ENCODE measurements around the gene NFX1. TPM values are rescaled to one million over a fixed set of nuclear protein-coding genes. Genes with fewer than 3 reads are reported as not detected.
"Not testable (repeated sequence)": the region's sequence is repeated elsewhere in the genome, so short reads cannot be mapped to it uniquely, and the experiment has no call there.

The NFX1 gene
- total RNA-seq, 2 experiments from 2014 or later: 37.5 to 37.8 TPM

DNA sequence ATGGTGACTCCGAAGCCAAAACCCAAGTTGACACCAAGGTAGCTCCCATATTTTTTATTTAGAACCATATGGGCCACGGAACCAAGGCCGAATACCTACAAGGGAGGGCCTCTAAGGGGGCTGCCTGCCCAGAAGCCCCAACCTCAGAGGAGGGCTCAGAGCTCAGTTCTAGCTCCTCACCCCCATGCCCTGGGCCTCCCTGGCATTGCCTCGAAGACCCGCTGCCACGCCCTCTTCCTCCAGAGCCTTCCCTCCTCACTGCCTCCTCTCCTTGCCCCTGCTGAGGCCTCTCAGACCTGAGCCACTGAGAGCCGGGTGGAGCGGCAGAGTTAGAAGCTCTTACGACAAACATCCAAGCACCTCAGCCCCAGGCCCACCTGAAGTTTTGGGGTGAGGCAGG lies 96.7 kb downstream of the NFX1 start:
- H3K27me3 Mint-ChIP-seq; H3K36me3 Mint-ChIP-seq (ENCODE audit: low read depth); POLR2A ChIA-PET; H3K9me3 Mint-ChIP-seq; H3K4me1 Mint-ChIP-seq; H3K4me3 Mint-ChIP-seq; DNase-seq; H3K27ac Mint-ChIP-seq: not testable (repeated sequence)
- CTCF ChIA-PET: interaction anchor here (1.1 kb wide), 1 partner anchor 12 kb away, joined by 3 read pairs; no protein-coding TSS in a partner anchor

DNA sequence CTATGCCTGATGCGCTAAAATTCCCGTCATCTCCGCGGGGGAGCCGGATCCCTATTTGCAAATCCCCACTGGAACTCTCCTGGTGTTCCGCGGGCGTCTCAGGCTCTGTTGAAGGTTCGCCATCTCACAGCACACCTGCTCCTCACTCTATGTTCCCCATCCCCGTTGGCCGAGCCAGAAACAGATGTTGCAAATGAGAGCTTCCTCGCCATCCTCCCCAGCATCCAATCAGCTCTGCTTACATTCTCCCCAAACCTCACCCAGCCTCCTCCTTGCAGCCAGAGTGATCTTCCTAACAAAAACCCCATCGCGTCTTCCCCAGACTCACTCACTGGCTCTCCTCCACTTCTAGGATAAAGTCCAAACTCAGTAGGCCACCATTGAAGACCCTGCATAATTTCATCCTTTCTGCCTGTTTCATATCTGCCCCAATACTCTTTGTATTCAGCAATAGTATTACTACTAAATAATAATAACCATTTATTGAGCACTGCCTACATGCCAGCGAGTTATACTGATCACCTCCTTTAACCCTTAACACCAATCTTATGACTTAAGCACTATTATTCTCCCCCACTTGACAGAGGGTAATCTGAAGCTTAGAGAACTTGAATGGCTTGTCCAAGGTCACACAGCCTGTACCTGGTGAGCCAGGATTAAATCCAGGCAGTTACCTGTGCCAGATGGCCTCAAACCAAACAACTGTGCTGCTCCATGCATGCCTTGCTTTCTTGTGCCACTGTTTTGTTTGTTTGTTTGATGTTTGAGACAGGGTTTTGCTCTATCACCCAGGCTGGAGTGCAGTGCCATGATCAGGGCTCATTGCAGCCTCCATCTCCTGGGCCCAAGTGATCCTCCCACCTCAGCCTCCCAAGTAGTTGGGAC lies 98.0 kb downstream of the NFX1 start:
- no peak for DNase-seq
- POLR2A ChIA-PET: no interaction called here
- Mint-ChIP-seq H3K4me1 (no peaks in the 10 kb centered on the region), H3K27ac (no peak overlapping the region), H3K36me3 (ENCODE audit: low read depth) (no peaks in the 10 kb centered on the region), H3K4me3 (no peak overlapping the region), H3K9me3 (no peaks in the 10 kb centered on the region), H3K27me3 (no peaks in the 10 kb centered on the region)
- CTCF ChIA-PET: no interaction called here

DNA sequence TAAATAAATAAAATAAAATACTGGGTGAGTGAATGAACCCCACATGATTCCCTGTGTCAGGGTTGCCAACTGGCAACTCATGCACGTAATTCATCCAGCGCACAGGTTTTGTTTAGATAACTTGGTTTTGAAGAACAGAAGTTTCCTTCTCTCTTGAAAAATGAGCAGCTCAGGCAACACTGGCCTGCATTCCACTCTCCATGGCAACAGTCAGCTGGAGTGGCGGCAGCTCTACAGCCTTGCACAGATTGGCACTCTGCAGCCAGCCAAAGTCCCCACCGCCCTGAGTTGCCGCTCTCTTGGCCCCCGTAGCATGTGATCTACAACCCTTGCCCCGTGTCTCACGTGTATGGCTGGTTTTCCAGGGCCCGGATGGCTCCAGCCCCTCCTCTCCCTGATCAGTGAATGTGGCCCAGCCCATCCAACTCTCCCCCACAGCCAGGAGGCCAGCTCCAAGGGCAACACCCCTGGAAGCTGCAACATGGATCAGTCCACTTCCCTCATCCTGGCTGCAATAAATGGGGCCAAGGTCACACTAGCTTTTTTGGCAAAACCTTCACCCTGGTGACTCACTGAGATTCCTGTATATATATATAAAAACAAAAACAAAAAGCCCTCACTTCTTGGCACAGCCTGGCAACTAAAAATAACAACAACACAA lies 100.9 kb downstream of the NFX1 start:
- H3K36me3 Mint-ChIP-seq (ENCODE audit: low read depth); H3K27ac Mint-ChIP-seq; H3K9me3 Mint-ChIP-seq; POLR2A ChIA-PET; CTCF ChIA-PET; DNase-seq; H3K4me1 Mint-ChIP-seq; H3K4me3 Mint-ChIP-seq; H3K27me3 Mint-ChIP-seq: not testable (repeated sequence)

DNA sequence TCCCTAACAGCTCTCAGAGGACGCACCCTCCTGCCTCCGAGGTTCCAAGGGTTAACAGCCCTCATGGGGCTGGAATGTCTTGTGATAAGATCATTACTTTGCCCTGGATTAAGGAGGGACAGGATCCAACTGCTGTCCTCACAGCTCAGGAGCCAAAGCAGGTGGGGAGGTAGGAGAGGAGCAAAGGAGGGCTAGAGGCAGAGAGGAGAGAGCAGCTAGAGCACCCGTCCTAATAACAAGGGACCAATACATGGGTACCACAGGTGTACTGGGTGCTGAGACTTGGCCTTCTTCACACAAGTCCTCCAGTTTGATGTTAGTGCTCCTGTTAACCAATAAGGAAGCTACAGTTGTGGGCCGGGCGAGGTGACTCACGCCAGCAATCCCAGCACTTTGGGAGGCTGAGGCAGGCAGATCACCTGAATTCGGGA lies 102.3 kb downstream of the NFX1 start:
- not testable (repeated sequence) for H3K9me3 Mint-ChIP-seq

DNA sequence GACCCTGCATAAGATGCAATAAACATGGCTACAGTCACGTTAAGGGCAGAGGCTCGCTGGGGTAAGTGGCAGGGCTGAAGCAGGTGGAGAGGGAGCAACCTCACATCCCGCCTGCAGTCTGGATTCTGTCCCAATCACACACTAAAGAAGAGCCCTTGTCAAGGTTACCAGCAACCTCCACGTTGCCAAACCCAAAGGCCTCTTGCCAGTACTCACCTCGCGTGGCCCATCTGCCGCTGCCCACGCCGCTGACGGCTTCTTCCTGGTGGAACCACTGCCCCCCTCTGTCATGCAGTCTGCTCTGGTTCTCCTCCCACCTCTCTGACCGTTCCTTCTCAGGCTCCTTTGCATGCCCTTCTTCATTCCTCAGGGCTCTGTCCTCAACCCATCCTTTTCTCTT lies 103.3 kb downstream of the NFX1 start:
- Mint-ChIP-seq H3K4me3 (no peak overlapping the region), H3K27ac (no peak overlapping the region)
- POLR2A ChIA-PET: no interaction called here

More for the DNA sequence above, 102.3 kb downstream of the NFX1 start:
- DNase-seq; H3K4me3 Mint-ChIP-seq; H3K27ac Mint-ChIP-seq; H3K36me3 Mint-ChIP-seq (ENCODE audit: low read depth); H3K27me3 Mint-ChIP-seq; H3K4me1 Mint-ChIP-seq: not testable (repeated sequence)
- ChIA-PET POLR2A (interaction anchor here (1.0 kb wide), 1 partner anchor 127 kb away, joined by 3 read pairs; no protein-coding TSS in a partner anchor), CTCF (interaction anchor here (1.3 to 1.7 kb wide), 2 partner anchors 60 kb away, joined by 3 to 4 read pairs; no protein-coding TSS in a partner anchor)

DNA sequence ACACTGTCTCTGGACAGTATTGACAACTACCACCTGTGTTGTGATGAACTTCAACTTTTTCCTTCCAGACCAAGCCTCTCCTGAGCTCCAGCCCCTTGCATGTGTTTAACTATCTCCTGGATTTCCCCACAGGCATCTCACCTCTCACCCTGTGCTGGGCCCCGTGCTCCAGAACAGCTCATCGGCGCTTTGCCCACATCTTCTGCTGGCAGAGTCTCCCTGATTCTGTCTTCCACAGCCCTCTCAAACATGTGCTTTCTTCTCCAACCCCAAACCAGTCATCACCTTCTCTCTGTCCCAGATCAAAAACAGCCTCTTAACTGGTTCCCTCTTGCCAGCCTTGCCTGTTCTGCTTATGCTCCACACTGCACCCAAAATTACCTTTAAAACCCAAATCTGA lies 103.7 kb downstream of the NFX1 start:
- CTCF ChIA-PET: interaction anchor here (1.3 kb wide), 1 partner anchor 58 kb away, joined by 3 read pairs; no protein-coding TSS in a partner anchor
- H3K9me3 Mint-ChIP-seq: not testable (repeated sequence)

More for the DNA sequence above, 103.3 kb downstream of the NFX1 start:
- peaks cover 6% of the 10 kb centered on the region for H3K27me3 Mint-ChIP-seq
- no peaks in the 10 kb centered on the region for H3K4me1 Mint-ChIP-seq
- no peak for DNase-seq
- no peaks in the 10 kb centered on the region for H3K36me3 Mint-ChIP-seq (ENCODE audit: low read depth)
- CTCF ChIA-PET: interaction anchor here (1.3 to 1.7 kb wide), 2 partner anchors 59 to 60 kb away, joined by 3 to 4 read pairs; no protein-coding TSS in a partner anchor
- no peaks in the 10 kb centered on the region for H3K9me3 Mint-ChIP-seq

DNA sequence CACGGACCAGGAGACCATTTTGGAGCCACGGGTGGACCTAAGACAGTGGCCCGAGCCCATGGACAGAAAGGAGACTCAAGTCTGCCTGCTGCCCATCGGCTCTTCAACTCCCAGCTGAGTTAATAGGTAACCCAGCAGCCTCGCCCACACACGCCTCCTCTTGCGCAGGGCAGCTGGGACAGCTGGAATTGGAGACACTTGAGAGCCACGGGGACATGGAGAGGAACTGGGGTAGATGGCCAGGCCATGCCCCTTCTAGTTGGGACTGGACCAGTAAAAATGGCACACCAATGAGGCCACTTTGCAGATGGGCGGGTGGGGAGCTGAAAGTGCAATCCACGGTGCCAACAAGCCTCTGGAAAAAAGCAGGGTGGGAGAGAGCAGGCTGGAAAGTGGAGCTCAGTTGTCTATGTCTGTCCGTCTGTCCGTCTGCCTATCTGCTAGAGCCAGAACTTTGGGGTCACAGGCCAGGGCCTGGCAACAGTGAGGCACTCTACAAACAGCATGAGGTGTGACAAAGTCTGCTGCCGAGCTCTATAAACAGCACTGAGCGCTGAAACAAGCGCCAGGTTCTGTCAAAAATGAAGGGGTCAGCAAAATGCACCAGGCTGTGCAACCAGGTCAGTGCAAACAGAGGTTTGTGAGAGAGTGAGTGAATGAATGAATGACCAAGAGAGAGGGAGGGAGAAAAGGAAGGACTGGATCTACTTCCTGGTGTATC lies 105.0 kb downstream of the NFX1 start:
- H3K27ac Mint-ChIP-seq; H3K4me1 Mint-ChIP-seq; DNase-seq; CTCF ChIA-PET; H3K4me3 Mint-ChIP-seq; H3K9me3 Mint-ChIP-seq; POLR2A ChIA-PET; H3K36me3 Mint-ChIP-seq (ENCODE audit: low read depth): not testable (repeated sequence)
- H3K27me3 Mint-ChIP-seq: peaks cover 10% of the 10 kb centered on the region

More for the DNA sequence above, 103.7 kb downstream of the NFX1 start:
- DNase-seq; H3K27ac Mint-ChIP-seq; H3K36me3 Mint-ChIP-seq (ENCODE audit: low read depth); H3K4me1 Mint-ChIP-seq; H3K27me3 Mint-ChIP-seq; H3K4me3 Mint-ChIP-seq; POLR2A ChIA-PET: not testable (repeated sequence)

DNA sequence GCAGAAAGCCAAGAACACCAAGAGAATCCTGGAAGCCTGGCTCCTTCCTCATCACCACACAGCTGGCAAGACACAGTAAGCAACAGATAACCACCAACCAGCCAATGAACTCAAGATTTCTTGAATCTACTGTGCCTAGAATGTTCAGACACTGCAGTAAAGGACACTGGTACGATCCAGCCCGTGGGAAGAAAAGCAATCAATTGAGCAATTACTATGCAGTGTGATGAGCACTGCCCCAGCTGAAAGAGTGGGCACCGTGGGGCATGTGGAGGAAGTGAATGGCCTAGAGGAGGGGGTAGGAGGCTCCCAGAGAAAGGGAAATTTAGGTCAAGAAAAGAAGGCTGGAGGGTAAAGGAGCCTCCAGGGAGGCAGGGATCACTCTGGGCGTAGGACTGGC lies 107.5 kb downstream of the NFX1 start:
- POLR2A ChIA-PET: not testable (repeated sequence)

DNA sequence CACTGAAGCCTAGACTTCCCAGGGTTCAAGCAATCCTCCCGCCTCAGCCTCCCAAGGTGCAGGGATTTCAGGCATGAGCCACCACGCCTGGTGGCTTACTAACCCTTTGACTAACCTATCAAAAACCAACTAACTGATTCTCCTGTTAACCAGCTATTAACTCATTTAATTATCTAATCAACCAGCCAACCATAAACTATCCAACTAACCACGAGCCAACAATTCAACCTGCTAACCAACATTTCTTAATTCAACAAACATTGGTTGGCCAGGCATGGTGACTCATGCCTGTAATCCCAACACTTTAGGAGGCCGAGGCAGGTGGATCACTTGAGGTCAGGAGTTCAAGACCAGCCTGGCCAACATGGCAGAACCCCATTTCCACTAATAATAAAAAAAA lies 108.7 kb downstream of the NFX1 start:
- H3K27ac Mint-ChIP-seq, H3K27me3 Mint-ChIP-seq: not testable (repeated sequence)
- CTCF ChIA-PET: interaction anchor here (0.6 to 1.7 kb wide), 5 partner anchors 24 to 202 kb away, joined by 3 to 4 read pairs (median 4); partner anchors contain the start of gene NOL6

More for the DNA sequence above, 107.5 kb downstream of the NFX1 start:
- H3K4me1 Mint-ChIP-seq; H3K27ac Mint-ChIP-seq; H3K36me3 Mint-ChIP-seq (ENCODE audit: low read depth); H3K4me3 Mint-ChIP-seq; H3K9me3 Mint-ChIP-seq; DNase-seq: not testable (repeated sequence)
- CTCF ChIA-PET: interaction anchor here (1.7 kb wide), 1 partner anchor 69 kb away, joined by 4 read pairs; no protein-coding TSS in a partner anchor
- peaks cover 10% of the 10 kb centered on the region for H3K27me3 Mint-ChIP-seq

DNA sequence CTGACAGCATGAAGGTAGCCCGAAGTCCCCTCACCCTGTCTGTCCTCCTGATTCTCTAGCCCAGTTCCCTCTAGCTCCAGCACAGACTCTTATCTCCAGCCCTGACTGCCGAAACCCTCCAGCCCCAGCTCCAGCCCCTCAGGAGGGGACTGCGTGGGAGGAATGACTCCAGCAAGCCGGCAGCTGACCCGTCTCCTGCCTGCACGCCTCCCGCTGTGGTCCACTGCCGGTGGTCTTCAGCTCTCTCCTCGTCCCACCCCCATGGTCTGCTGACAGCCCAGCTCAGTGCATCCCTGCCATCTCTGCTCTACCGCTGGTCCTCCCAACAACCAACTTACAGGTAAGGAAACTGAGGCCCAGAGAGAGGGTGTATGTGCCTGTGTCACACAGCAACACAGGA lies 111.5 kb downstream of the NFX1 start:
- H3K27ac Mint-ChIP-seq; DNase-seq; H3K4me3 Mint-ChIP-seq; H3K9me3 Mint-ChIP-seq; H3K36me3 Mint-ChIP-seq (ENCODE audit: low read depth); CTCF ChIA-PET; POLR2A ChIA-PET; H3K27me3 Mint-ChIP-seq: not testable (repeated sequence)
- peaks cover 10% of the 10 kb centered on the region for H3K4me1 Mint-ChIP-seq

More for the DNA sequence above, 108.7 kb downstream of the NFX1 start:
- not testable (repeated sequence) for H3K36me3 Mint-ChIP-seq (ENCODE audit: low read depth); H3K4me1 Mint-ChIP-seq; DNase-seq; H3K9me3 Mint-ChIP-seq; H3K4me3 Mint-ChIP-seq
- POLR2A ChIA-PET: interaction anchor here (1.3 kb wide), 1 partner anchor 24 kb away, joined by 4 read pairs; no protein-coding TSS in a partner anchor

DNA sequence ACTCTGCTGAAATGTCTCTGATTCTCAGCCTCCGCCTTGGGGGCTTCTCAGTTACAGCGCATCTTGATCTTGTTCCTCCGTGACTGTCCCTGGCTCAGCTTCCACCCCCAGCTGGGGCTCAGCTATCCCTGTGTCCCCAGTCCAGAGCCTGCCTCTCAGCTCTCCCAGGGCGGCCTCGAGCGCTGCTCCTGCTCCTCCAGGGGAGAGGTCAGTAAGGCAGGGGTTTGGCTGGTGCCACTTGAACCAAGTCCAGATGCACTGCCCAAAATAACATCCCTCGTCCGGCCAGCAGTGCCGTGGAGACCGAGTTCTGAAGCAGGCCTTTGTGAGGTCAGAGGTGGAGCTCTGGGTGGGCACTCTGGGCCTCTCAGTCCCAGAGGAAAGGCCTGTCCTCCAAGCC lies 112.1 kb downstream of the NFX1 start, which contains the start of gene AQP7:
Gene AQP7, minus strand, starts transcription at position 198 of the 400 bp plus-strand sequence. CDS start 1,306 bp downstream, outside the sequence.
- H3K27ac Mint-ChIP-seq, H3K4me3 Mint-ChIP-seq: not testable (repeated sequence)
- H3K4me1 Mint-ChIP-seq: peaks cover 10% of the 10 kb centered on the region

DNA sequence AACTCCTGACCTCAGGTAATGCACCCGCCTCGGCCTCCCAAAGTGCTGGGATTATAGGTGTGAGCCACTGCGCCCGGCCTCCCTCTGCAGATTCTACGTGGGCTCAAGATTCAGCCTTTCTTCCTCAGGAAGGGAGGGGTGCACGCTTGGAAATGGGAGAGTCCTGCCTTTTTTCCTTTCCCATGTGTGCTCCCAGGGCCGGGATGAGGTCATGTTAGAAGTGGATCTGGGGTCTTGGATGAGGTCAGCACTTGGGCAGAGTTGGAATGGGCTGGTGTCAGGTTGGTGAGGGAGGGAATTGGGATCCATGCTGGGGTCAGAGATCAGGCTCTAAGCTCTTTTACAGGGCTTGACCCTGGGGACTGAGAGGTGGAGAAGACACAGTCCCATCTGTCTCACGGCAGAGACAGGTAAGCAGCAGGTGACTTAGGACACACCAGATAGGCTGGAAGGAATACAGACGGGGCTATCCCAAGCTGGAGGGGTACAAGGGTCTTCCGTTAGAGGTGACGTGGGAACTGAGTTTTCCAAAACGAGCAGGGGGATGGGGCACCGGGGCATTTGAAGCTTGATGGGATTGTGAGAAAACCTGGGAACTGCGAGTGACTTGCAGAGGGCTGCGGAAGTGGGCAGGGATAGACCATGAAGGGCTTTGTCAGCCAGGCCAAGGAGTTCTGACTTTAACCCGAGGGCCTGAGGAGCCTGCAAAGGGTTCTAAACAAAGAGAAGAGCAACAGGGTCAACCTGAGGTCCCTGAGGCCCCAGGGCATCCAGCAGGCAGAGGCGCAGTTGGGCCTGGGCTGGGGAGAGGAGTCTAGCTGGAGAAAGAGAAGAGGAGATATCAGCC lies 113.8 kb downstream of the NFX1 start:
- CTCF ChIA-PET: interaction anchor here (0.6 to 6.5 kb wide), 15 partner anchors 12 to 318 kb away, joined by 3 to 65 read pairs (median 4); partner anchors contain the start of genes AQP3 and NOL6
- H3K27me3 Mint-ChIP-seq: peaks cover 2% of the 10 kb centered on the region
- no peaks in the 10 kb centered on the region for H3K36me3 Mint-ChIP-seq (ENCODE audit: low read depth)
- H3K27ac Mint-ChIP-seq: no peak overlapping the region
- H3K4me1 Mint-ChIP-seq: peaks cover 10% of the 10 kb centered on the region
- POLR2A ChIA-PET: interaction anchor here (0.6 to 2.6 kb wide), 5 partner anchors 11 to 63 kb away, joined by 3 to 11 read pairs (median 4); no protein-coding TSS in a partner anchor
- DNase-seq: no peak
- H3K9me3 Mint-ChIP-seq: no peaks in the 10 kb centered on the region
- no peak overlapping the region for H3K4me3 Mint-ChIP-seq

More for the DNA sequence above, 112.1 kb downstream of the NFX1 start, which contains the start of gene AQP7:
- CTCF ChIA-PET: interaction anchor here (1.6 to 6.5 kb wide), 4 partner anchors 13 to 71 kb away, joined by 8 to 65 read pairs (median 44); partner anchors contain the start of gene NOL6
- H3K27me3 Mint-ChIP-seq; H3K36me3 Mint-ChIP-seq (ENCODE audit: low read depth); POLR2A ChIA-PET; DNase-seq; H3K9me3 Mint-ChIP-seq: not testable (repeated sequence)

All from activated CD4-positive, alpha-beta memory T cell treated with anti-CD3 and anti-CD28 coated beads, Interleukin-2, amount 10 ng/mL, durations not matched to agents 7 days and 5 days (primary cell).